NB4 (cell line): ENCODE measurements around the gene SCNN1A.

ENCODE experiments used
- POLR2A ChIP-seq: IDR thresholded peaks from 2 replicates; pipeline ENCODE4 v1.6.1; 2011; ENCODE audit warnings: mild to moderate bottlenecking; ENCODE audit not compliant: insufficient read length; ENCODE audit errors: extremely low read depth
- TF ChIP-seq, protein P1 (sequence below): IDR thresholded peaks from one replicate; pipeline ENCODE4 v1.5.1; 2012; ENCODE audit warnings: low read depth, low read length
- TF ChIP-seq, protein P2 (sequence below): IDR thresholded peaks from 2 replicates; pipeline ENCODE4 v1.6.1; 2011; ENCODE audit warnings: low read depth, low read length

DNA sequence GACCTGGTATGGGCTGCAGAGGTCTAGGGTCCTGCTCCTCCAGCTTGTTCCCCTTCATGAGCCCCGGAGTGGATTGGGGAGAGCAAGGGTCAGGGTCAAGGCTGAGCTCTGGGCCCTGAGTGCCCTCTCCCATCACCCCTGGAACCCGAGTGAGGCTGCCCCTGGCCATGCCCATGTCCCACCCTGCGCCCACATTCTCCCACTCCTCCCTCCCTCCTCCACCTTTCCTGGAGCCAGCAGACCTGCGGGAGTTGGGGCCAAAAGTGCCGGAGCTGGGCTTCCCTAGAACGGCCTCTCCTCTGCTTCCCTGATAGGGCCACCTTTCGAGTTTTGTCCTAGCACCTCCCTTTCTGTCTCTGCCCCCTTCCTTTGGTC is 590 bp downstream of the SCNN1A start:
- TF ChIP-seq, protein P1, sequence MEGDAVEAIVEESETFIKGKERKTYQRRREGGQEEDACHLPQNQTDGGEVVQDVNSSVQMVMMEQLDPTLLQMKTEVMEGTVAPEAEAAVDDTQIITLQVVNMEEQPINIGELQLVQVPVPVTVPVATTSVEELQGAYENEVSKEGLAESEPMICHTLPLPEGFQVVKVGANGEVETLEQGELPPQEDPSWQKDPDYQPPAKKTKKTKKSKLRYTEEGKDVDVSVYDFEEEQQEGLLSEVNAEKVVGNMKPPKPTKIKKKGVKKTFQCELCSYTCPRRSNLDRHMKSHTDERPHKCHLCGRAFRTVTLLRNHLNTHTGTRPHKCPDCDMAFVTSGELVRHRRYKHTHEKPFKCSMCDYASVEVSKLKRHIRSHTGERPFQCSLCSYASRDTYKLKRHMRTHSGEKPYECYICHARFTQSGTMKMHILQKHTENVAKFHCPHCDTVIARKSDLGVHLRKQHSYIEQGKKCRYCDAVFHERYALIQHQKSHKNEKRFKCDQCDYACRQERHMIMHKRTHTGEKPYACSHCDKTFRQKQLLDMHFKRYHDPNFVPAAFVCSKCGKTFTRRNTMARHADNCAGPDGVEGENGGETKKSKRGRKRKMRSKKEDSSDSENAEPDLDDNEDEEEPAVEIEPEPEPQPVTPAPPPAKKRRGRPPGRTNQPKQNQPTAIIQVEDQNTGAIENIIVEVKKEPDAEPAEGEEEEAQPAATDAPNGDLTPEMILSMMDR = no peak
- no peak for TF ChIP-seq POLR2A
- TF ChIP-seq, protein P2, sequence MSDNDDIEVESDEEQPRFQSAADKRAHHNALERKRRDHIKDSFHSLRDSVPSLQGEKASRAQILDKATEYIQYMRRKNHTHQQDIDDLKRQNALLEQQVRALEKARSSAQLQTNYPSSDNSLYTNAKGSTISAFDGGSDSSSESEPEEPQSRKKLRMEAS = no peak
